Panc1 (cell line): Measurements from ENCODE around the gene KRT36. TPM values are rescaled to one million over a fixed set of nuclear protein-coding genes. Genes with fewer than 3 reads are reported as not detected.

Experiments used
- ATAC-seq: fragments of 200-7000 bp; cut with Tn5 transposase; 2 replicates; pipeline ENCODE4 v1.9.1; 2020; ENCODE audit warnings: mild to moderate bottlenecking, moderate library complexity
- BruUV-seq: library from RNA; stranded (reverse); fragments of 400-500 nt; replicated peaks from 2 replicates; lab custom pipeline; 2021; lab: Mats Ljungman, UMichigan
- CTCF ChIA-PET: fragments of 300-600 bp; sonication (Branson Sonifier 250); formaldehyde crosslinking; loops from one replicate; lab custom pipeline; 2022; ENCODE audit warnings: antibody characterized with exemption; lab: Charles Lee
- POLR2A ChIA-PET: fragments of 300-600 bp; sonication (Branson Sonifier 250); formaldehyde crosslinking; loops from one replicate; lab custom pipeline; 2022; ENCODE audit warnings: antibody characterized with exemption; lab: Charles Lee
- DNase-seq: peaks from one replicate; pipeline ENCODE4 v3.0.0-alpha.2; 2010; ENCODE audit warnings: low read depth, low spot score
- H3K27ac ChIP-seq: 2 replicates; pipeline ENCODE4 v1.5.1; 2011; ENCODE audit warnings: mild to moderate bottlenecking, low read length, inconsistent platforms
- H3K27me3 ChIP-seq: fragments of 200-500 bp; sonication (Bioruptor generic); 2 replicates; pipeline ENCODE4 v1.6.0; 2014; ENCODE audit warnings: low read length, inconsistent platforms; ENCODE audit not compliant: control insufficient read depth, insufficient read depth
- H3K36me3 ChIP-seq: fragments of 200-500 bp; sonication (Bioruptor generic); 2 replicates; pipeline ENCODE4 v1.5.1; 2014; ENCODE audit warnings: inconsistent platforms, mild to moderate bottlenecking, low read length, moderate library complexity; ENCODE audit not compliant: control insufficient read depth, insufficient read depth
- H3K4me1 ChIP-seq: 2 replicates; pipeline ENCODE4 v1.5.1; 2011; ENCODE audit warnings: inconsistent platforms, mild to moderate bottlenecking, low read length, moderate library complexity; ENCODE audit not compliant: control insufficient read depth, insufficient read depth
- H3K4me3 ChIP-seq, 2 experiments: 2 replicates each; pipeline ENCODE4 v1.5.1; 2011 to 2012; ENCODE audit warnings: low read depth in 2 of 2, low read length in 2 of 2, mild to moderate bottlenecking in 2 of 2, inconsistent platforms in 1 of 2, moderate library complexity in 1 of 2
- H3K9me3 ChIP-seq: fragments of 200-500 bp; sonication (Bioruptor generic); 2 replicates; pipeline ENCODE4 v1.5.1; 2014; ENCODE audit warnings: low read depth, mild to moderate bottlenecking, inconsistent platforms, low read length, moderate library complexity; ENCODE audit not compliant: control insufficient read depth, insufficient read depth
- CTCF ChIP-seq: fragments of 450-650 bp; IDR thresholded peaks from 2 replicates; pipeline ENCODE4 v1.5.1; 2017; ENCODE audit warnings: mild to moderate bottlenecking
- POLR2AphosphoS5 ChIP-seq: IDR thresholded peaks from 2 replicates; pipeline ENCODE4 v1.6.1; 2012; ENCODE audit warnings: mild to moderate bottlenecking, low read depth, low read length, moderate library complexity
- REST ChIP-seq, 2 experiments: IDR thresholded peaks; 2 replicates each; pipeline ENCODE4 v1.6.1; 2011 to 2012; ENCODE audit warnings: low read depth in 2 of 2, control low read depth in 1 of 2, low read length in 1 of 2, mild to moderate bottlenecking in 1 of 2, moderate library complexity in 1 of 2; ENCODE audit not compliant: insufficient read depth in 1 of 2
- SIN3A ChIP-seq: IDR thresholded peaks from 2 replicates; pipeline ENCODE4 v1.6.1; 2012; ENCODE audit warnings: low read depth, mild to moderate bottlenecking, low read length, moderate library complexity, borderline replicate concordance; ENCODE audit not compliant: insufficient read depth
- TCF7L2 ChIP-seq: IDR thresholded peaks from 2 replicates; pipeline ENCODE4 v1.6.1; 2011; ENCODE audit warnings: mild to moderate bottlenecking, low read depth, low read length, inconsistent platforms
- in situ Hi-C: cut with HindIII; loops from 2 replicates; pipeline ENCODE4 v1.10.0; 2016; ENCODE audit warnings: low sequenced_read_pairs, low pct_unique_long_range_greater_than_20kb
- intact Hi-C: fragments of 100-400 bp; cut with micrococcal nuclease; formaldehyde crosslinking; loops from one replicate; pipeline ENCODE4 v1.10.0; 2022; ENCODE audit not compliant: unreplicated experiment
- total RNA-seq: library from RNA; stranded (reverse); gene quantifications from one replicate; pipeline ENCODE4 v1.2.1, GENCODE V29; 2021; ENCODE audit not compliant: unreplicated experiment

KRT36 gene
- total RNA-seq, 1 experiment from 2014 or later: not detected

- ChIA-PET CTCF (interaction anchor here (0.7 kb wide), 1 partner anchor 84 kb away, joined by 4 read pairs; no protein-coding TSS in a partner anchor), POLR2A (no interaction called here)
- no peak overlapping the region for H3K4me3 ChIP-seq
- TF ChIP-seq REST (IDR thresholded peaks at IDR 0.05; ENCODE audit: insufficient read depth in 1 of 2, low read depth in 2 of 2, low read length in 1 of 2): no peak
- TF ChIP-seq TCF7L2: no peak
- TF ChIP-seq CTCF: no peak
- TF ChIP-seq POLR2AphosphoS5: no peak
- TF ChIP-seq SIN3A: no peak
- no peaks in the 10 kb centered on the region for H3K4me1 ChIP-seq
- in situ Hi-C loops: no loop called here
- DNase-seq (no peak), ATAC-seq (no peak)
- intact Hi-C loops: no loop called here
- no peaks in the 10 kb centered on the region for H3K36me3 ChIP-seq
- no peak overlapping the region for H3K27ac ChIP-seq
- no peaks in the 10 kb centered on the region for H3K9me3 ChIP-seq
- BruUV-seq: no TSS peak
- no peaks in the 10 kb centered on the region for H3K27me3 ChIP-seq
Measured at GRCh38 chr17:41476866-41477815, 12.6 kb downstream of the KRT36 start.

- BruUV-seq: no TSS peak
- in situ Hi-C loops (no loop called here), intact Hi-C loops (no loop called here)
- DNase-seq: no peak
- no peaks in the 10 kb centered on the region for H3K4me1 ChIP-seq
- H3K27me3 ChIP-seq: no peaks in the 10 kb centered on the region
- ATAC-seq: no peak
- ChIA-PET POLR2A (no interaction called here), CTCF (interaction anchor here (0.8 kb wide), 1 partner anchor 73 kb away, joined by 3 read pairs; no protein-coding TSS in a partner anchor)
- no peaks in the 10 kb centered on the region for H3K36me3 ChIP-seq
- no peaks in the 10 kb centered on the region; the same call in 1 of the 2 replicates for H3K9me3 ChIP-seq
- H3K27ac ChIP-seq: no peak overlapping the region
- no peak overlapping the region for H3K4me3 ChIP-seq
- TF ChIP-seq CTCF (no peak), SIN3A (no peak), REST (IDR thresholded peaks at IDR 0.05; ENCODE audit: insufficient read depth in 1 of 2, low read depth in 2 of 2, low read length in 1 of 2) (no peak), TCF7L2 (no peak), POLR2AphosphoS5 (no peak)
Measured at GRCh38 chr17:41475421-41475820, 14.3 kb downstream of the KRT36 start.
